ENCODE data around the gene EEPD1. TPM values are rescaled to one million over a fixed set of nuclear protein-coding genes. Genes with fewer than 3 reads are reported as not detected.
"Not testable (repeated sequence)": the region's sequence is repeated elsewhere in the genome, so short reads cannot be mapped to it uniquely, and the experiment has no call there.

The EEPD1 gene
- total RNA-seq, 1 experiment from 2014 or later = 0.67 TPM

GRCh38 chr7:36210291-36210922 is 57.4 kb downstream of the EEPD1 start:
- DNase-seq (ENCODE audit: extremely low read depth, low read depth) = no peak

DNA sequence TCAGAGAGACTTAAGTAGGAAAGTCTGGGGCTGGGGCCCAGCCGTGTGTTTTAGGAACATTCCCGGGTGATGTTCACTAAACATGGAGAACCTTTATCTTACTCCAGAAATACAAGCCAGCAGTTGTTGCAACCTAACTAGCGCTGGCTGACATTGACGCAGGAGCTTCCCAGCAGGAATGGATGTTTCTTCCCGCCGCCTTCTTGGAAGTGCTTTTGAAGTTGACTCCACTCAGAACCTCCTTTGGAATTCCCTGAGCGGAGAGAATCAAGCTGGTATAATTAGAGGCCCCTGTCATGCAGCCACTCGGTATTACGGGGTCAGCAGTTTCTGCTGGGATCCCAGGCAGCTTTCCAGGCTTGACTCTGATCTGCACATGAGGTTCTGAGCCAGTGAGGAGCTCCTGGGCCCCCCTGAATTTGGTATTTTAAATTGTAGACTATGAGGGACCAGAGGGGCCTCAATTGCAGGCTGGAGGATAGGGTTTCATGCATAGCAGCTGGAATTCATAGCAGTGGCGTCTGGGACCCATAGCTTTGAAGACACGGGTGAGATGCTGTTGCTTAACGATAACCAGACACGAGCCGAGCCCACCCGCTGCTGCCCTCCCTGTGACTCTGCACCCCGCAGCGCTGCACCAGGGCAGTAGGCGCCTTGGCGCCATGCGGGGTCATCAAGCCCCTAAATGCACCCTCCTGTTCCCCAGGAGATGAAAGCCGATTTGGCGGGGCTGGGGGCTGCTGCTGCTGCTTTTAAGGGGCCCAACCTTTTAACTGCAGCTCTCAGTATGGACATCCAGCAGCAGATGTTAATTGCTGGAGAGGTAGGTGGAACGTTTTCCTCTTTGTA is 61.8 kb downstream of the EEPD1 start:
- DNase-seq (ENCODE audit: extremely low read depth, low read depth) = no peak

DNA sequence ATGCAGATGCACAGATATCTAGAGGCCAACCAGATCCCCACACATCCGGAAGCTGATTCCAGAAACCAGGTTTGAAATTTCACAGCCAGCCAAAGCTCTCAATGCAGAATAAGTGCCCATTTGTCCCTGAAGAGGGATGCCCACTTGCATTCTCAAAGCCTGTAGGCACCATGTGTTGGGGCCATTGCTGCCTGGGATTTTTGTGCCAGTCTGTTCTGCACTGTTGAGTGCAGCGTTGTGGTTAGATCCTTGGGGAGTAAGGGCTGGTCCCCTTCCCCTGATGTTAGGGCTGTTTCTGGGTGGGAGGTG is 62.4 kb downstream of the EEPD1 start:
- no peak for DNase-seq (ENCODE audit: extremely low read depth, low read depth)

DNA sequence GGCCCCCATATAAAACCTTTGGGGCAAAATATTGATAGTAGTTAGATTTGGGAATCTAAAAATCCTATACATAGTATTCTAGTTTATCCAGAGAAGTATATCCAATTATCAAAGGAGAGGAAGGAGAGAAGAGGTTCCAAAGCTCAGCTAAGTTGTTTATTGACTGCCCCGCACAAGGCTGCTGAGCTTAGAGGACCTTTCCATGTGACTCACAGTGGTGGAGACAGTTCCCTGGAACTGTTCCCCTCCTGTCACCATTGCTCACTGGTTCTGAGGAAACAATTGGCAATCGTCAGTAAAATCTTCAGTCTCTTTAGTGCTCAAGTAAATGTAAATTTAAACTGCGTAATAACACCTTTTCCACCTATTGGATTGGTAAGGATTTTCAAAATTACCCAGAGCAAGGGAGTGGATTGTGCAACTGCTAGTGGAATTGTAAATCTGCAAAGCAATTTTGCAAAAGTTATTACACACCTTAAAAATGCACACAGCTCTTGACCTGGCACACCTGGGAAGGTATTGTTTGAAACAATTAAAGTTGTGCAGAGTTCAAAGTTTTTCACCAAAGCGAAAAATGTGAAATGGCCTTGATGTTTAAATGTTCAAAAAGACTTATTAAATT is 63.1 kb downstream of the EEPD1 start:
- DNase-seq (ENCODE audit: extremely low read depth, low read depth) = no peak

DNA sequence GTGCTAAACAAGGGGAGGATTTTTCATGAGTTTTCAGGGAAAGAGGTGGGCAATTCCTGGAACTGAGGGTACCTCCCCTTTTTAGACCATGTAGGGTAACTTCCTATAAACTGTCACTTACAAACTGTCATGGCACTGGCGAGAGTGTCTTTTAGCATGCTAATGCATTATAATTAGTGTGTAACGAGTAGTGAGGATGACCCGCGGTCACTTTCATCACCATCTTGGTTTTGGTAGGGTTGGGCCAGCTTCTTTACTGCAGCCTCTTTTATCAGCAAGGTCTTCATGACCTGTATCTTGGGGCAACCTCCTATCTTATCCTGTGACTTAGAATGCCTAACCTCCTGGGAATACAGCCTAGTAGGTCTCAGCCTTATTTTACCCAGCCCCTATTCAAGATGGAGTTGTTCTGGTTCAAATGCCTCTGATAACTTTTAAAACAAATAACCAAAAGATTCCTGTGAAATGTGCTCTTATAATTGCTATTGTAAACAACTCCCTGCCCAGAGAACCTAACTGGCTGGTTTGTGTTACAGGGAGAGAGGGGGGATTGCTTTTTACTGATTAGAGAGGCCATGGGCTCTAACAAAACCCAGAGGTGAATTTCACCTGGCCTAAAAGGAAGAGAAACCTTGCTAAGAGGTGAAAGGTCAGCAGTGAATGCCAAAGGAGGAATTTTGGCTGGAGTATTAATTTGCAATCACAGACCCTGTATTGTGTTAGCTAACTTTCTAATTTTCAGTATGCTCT is 64.3 kb downstream of the EEPD1 start:
- no peak for DNase-seq (ENCODE audit: extremely low read depth, low read depth)

GRCh38 chr7:36217961-36218284 is 64.9 kb downstream of the EEPD1 start:
- DNase-seq (ENCODE audit: extremely low read depth, low read depth) = no peak

GRCh38 chr7:36219429-36219828 is 66.4 kb downstream of the EEPD1 start:
- no peak for DNase-seq (ENCODE audit: extremely low read depth, low read depth)

GRCh38 chr7:36223851-36224250 is 70.8 kb downstream of the EEPD1 start:
- DNase-seq (ENCODE audit: extremely low read depth, low read depth) = no peak

GRCh38 chr7:36224934-36225858 is 72.1 kb downstream of the EEPD1 start:
- DNase-seq (ENCODE audit: extremely low read depth, low read depth) = no peak

DNA sequence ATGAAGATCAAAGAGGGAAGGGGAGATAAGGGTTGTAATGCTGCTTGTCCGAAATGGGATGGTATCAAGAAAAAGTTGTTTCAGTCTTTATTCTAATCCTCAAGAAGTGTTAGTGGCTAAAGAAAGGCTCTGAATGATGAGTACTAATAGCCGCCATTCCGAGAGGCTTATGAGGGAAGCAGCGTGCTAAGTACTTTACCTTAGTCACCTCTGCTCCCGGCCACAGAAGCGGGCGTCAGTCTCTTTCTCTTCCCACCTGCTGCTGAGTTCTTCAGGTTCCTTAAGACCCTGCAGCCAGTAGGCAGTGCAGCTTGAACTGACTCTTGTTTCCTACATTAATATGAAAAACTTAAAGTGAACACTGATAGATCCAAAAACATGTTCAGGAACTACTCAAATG is 73.1 kb downstream of the EEPD1 start:
- DNase-seq (ENCODE audit: extremely low read depth, low read depth) = no peak

- DNase-seq (ENCODE audit: extremely low read depth, low read depth) = no peak
These were observed 74.2 kb downstream of the EEPD1 start for GRCh38 chr7:36227223-36227622.

DNA sequence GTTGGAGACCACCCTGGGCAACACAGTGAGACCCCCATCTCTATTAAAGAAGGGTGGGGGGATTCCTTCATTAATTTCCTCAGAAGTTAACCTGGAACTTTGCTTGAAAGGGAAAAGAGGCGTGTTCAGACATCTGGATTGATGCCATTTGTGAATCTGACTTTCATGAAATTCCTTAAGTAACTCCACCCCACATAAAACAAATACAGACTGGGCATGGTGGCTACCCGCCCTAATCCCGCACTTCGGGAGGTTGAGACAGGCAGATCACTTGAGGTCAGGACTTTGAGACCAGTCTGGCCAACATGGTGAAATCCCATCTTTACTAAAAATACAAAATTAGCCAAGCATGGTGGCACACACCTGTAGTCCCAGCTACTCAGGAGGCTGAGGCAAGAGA is 75.0 kb downstream of the EEPD1 start:
- no peak for DNase-seq (ENCODE audit: extremely low read depth, low read depth)

DNA sequence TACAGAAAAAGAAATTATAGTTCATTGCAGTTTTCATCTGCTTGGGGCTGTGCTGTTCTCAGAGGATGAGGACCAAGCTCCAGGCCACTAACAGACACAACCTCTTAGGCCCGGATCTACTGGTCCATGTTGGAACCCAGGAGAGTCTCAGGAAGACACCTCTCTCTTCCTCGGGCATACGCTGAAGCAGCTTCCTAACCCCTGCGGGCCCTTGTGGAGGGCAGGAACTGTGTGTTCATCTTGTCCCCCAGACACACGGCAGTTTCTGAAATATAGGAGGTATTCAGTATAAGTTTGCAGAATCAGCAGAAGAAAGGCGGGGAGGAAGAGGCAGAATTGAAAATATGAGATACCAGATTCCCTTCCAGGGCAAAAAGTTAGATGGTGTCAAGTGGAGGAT is 78.4 kb downstream of the EEPD1 start:
- no peak for DNase-seq (ENCODE audit: extremely low read depth, low read depth)

- no peak for DNase-seq (ENCODE audit: extremely low read depth, low read depth)
These were observed 79.5 kb downstream of the EEPD1 start for GRCh38 chr7:36232555-36232954.

- DNase-seq (ENCODE audit: extremely low read depth, low read depth) = no peak
These were observed 80.0 kb downstream of the EEPD1 start for GRCh38 chr7:36232971-36233550.

GRCh38 chr7:36236073-36236472 is 83.0 kb downstream of the EEPD1 start:
- DNase-seq (ENCODE audit: extremely low read depth, low read depth) = no peak

- no peak for DNase-seq (ENCODE audit: extremely low read depth, low read depth)
These were observed 85.1 kb downstream of the EEPD1 start for GRCh38 chr7:36238138-36238537.

DNA sequence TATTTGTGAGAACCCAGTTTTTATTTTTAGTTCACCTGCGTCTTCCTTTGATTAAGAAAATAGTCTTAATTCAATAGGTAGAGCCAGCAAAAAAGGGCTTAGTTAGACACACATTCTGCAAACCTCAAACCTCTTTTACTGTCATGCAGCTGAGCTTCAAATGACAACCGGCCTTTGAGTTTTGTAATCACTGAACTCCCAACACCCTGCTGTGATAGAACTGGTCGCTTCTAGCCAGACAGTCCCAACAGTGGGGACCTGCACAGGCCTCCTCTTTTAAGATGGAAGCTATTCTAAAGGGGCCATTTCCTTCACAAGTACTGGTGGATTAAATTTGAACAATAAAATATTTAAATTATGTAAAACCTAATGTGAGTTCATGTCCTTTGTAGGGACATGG is 90.3 kb downstream of the EEPD1 start:
- not testable (repeated sequence) for DNase-seq (ENCODE audit: extremely low read depth, low read depth)

DNA sequence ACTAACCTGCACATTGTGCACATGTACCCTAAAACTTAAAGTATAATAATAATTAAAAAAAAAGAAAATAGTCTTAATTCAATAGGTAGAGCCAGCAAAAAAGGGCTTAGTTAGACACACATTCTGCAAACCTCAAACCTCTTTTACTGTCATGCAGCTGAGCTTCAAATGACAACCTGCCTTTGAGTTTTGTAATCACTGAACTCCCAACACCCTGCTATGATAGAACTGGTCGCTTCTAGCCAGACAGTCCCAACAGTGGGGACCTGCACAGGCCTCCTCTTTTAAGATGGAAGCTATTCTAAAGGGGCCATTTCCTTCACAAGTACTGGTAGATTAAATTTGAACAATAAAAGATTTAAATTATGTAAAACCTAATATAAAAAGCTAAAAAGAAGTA is 90.9 kb downstream of the EEPD1 start:
- DNase-seq (ENCODE audit: extremely low read depth, low read depth) = not testable (repeated sequence)

GRCh38 chr7:36244429-36244828 is 91.4 kb downstream of the EEPD1 start:
- DNase-seq (ENCODE audit: extremely low read depth, low read depth) = no peak
